Activated T-cell treated with anti-CD3 and anti-CD28 coated beads, Interleukin-2, amount 50 U/mL, for 48 hours (primary cell): ENCODE measurements around the gene ZFHX3.

Experiments used
- DNase-seq, 2 experiments: peaks; one replicate each; pipeline ENCODE4 v3.0.0-alpha.2; 2020

Gene ZFHX3

GRCh38 chr16:73054498-73054812 lies 6.5 kb upstream of the ZFHX3 start:
- DNase-seq, result no peak

DNA sequence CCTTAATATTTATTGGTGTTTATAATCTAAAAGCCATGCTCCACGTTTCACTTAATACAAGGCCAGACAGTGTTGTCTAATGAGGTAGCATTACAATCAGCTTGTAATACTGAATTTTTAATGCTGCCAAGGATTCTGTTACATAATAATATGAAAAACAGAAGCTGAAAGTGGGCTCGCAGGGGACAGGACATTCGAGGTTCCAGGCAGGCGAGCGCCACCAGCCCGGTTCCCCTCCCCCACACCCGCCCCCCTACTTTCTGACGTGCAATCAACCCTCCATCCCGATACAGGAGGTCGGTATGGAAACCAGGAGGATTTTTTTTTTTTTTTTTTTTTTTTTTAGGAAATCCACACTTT lies 6.2 kb upstream of the ZFHX3 start:
- no peak for DNase-seq

- no peak for DNase-seq
These were observed 5.6 kb upstream of the ZFHX3 start for GRCh38 chr16:73053364-73054124.

GRCh38 chr16:73053038-73053363 lies 5.1 kb upstream of the ZFHX3 start:
- DNase-seq, result no peak

DNA sequence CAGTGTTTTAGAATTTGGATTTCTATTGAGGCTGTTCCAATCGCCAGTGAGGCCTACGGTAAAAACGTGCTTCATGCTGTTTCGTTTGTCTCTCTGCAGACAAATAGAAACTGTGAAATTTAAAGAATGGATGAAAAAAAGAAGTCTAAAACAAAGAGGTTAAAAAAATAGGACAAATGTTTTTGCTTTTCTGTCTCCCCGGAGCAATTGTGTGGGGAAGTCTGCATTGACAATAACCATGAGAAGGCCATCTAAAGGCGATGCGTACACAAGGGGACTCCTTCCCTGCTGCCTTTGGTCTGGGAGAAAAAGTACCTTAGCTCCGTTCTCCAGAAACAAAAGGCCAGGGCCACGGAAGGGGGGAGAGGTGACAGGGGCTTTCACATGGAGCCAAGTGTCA lies 4.6 kb upstream of the ZFHX3 start:
- DNase-seq, result no peak

- DNase-seq, result no peak
These were observed 4.0 kb upstream of the ZFHX3 start for GRCh38 chr16:73051961-73052360.

DNA sequence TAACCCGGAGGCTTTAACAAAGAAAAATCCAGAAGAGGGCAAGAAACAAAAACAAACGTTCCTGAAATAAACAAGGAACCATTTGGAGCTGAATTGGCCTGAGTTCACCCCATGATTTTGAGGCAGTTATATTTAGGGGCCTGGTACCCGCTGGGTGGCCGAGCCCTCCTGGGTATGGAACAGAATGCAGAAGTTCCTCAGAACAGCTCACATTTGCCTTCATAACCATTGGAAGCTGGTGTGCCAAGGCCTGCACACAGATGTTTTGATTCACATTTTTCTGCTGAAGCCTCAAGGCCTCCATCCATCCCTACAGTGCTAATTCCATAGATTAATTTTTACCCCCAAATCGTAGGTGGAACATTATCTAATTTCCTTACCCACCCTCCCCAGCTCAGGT lies 3.3 kb upstream of the ZFHX3 start:
- no peak for DNase-seq

DNA sequence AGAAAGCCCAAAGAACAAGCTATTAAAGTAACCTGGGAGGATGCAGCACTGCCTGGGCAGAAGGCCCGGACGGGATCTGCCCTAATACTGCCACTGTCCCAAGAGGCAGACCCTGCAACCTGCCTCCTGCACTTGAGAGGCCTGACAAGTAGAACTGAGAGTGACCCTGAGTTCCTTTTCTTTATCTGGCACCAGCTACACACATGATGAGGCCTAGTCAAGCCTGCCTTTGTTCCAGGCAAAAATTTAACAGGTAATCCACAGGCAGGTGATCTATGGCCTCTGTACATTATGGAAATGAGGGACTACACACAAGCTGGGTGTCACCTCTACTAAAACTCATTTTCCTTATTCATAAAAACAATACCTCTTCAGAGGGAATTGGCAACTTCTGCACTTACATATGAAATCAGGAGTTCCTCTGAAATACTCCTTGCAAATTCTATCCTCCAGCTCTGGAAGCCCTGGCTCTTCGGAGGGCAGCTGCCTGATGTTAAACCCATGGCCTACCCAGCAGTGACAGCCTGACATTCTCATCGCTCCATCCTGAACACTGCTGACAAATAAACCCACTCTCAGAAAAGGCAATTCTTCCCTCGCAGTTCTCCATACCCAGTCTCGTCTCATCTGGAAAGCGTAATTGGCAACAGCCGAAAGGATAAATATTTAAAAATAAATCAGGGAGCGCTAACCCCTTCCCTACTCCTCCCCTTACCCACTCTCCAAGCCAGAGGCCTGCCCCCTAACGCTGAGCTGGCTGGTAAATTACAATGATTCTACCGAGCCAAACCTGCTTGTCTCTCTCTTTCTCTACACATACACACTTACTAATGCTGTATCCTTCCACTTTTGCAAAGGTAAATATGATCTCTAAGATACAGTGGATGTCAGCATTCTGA lies 2.5 kb upstream of the ZFHX3 start:
- no peak for DNase-seq

DNA sequence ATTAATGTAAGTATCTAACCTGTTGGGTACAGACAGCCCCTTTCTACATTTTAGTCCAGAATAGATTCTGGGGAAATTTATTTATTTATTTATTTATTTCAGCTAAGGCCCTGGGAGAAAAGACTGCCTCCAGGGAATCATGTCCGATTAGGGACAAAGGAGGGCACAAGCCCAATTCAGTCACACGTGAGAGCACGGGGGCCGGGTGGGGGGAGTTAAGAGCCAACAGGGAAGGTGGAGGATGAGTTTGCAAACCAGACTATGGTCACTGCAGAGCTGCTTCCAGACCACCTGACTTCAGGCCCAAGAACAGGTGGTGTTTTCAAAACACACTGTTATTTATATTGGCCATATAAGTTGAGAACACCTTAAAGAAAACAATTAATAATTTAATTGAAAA lies 1.6 kb upstream of the ZFHX3 start:
- no peak for DNase-seq

DNA sequence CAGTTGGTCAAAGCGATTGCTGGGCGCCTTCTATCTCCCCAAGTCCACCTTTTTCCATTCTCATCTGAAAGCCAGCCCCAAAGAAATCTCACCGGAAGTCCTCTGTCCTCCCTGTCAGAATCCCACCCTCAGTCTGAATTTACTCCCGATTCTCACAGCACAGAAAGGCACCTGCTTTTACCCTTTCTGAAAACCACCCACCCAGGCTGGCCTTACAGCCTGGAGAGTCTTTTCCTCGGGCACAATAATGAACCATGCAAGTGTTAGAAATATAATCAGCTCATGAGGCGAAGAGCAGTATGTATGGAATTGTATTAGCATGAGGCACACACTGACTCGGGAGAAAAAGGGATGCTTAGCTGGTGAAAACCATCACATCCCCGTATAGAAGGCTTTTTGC lies 1.2 kb upstream of the ZFHX3 start:
- DNase-seq, result no peak

DNA sequence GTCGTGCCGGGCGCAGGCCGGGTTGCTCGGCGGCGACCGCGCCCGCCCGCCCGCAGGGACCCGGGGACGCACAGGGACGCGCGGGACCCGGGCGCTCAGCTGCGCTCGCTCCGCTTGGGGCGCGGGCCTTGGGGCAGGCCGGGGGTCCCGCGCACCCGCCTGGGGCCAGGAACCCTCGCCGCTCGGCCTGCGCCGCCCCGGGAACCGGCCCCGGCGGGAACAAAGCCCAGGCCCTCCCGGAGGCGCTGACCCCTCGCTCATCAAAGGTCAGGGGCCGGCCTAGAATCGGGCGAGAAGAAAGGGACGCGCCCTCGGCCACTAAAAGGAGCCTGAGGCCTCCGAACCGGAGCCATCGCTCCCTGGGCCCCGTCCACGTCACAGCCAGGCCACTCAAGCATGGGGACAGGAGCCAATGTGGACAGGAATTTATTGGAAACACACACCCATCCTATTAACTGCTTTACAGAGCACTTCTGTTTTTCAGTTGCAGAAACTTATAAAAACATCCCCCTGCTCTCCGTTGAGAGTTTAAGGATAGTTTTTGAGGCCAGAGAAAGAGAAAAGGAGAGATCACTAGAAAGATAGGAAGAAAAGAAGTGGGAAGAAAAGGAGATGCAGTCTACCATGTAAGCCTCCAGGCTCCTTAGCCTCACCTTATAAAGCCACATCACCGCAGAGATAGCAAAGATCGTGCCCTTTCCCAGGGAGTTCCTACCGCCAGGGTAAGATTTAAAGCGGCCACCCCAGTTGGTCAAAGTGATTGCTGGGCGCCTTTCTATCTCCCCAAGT lies 558 bp upstream of the ZFHX3 start:
- DNase-seq, result no peak

DNA sequence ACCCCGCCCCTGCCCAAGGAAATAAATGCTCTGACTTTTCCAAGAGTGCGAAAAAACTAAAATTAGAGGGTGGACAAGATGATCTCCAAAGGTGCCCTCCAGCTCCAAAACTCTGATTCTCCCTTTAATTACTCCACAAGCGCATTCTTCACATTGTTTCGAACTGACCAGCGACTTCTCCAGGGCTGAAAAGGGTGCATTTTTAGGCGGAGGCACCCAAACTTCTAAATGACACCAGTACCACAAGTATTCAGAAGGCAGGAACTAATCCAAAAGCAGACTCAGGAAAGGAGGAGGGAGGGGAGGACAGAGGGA lies 750 bp downstream of the ZFHX3 start:
- DNase-seq, result no peak

- no peak for DNase-seq
These were observed 1.1 kb downstream of the ZFHX3 start for GRCh38 chr16:73046849-73047214.

DNA sequence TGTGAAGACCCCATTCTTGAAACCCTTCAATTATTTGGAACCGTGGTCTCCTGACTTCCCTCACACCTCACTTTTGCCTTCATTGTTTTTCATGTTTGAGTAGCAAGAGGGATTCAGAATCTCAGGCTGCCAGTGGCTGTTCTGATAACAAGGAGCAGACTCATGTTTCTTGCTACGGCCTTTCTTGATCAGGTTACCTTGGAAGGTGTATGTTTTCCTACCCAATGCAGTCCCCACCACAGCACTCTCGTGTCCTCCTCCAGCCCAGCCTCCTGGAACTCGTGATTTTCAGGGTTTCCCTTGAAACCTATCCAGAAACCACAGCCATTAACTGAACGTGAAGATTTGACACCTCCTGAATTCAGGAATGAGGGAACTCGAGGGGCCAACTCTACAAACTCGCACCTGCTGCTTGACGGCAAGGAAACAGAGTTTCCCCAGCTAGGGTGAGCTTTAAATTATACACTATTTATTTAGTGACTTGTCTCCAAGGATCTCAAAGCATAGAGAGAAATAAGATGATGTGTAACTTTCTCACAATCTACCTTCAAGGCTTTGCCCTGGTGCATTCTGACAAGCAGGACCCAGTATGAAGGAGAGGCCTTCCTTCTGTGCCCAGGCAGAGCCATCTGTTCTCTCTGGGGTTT lies 1.6 kb downstream of the ZFHX3 start:
- DNase-seq, result no peak

GRCh38 chr16:73043828-73044467 lies 4.0 kb downstream of the ZFHX3 start:
- DNase-seq, result no peak

DNA sequence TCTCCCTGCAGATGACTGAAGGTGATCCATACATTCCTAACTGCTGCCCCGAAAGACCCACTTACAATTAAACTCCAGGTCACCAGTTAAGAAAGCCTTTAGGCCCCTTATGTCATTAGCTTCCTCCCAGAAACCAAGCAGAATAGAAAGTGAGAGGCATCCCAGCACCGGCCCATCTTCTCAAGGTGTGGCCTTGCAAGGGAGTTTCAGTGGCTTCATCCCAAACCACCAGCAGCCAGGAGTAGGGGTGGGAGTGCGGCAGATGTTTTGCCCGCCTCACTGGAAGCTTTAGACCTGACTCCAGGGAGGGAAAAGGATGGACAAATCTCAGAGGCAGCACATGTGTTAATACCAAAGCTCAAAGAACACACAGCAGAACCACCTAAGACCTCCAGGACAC lies 5.1 kb downstream of the ZFHX3 start:
- DNase-seq, result no peak

DNA sequence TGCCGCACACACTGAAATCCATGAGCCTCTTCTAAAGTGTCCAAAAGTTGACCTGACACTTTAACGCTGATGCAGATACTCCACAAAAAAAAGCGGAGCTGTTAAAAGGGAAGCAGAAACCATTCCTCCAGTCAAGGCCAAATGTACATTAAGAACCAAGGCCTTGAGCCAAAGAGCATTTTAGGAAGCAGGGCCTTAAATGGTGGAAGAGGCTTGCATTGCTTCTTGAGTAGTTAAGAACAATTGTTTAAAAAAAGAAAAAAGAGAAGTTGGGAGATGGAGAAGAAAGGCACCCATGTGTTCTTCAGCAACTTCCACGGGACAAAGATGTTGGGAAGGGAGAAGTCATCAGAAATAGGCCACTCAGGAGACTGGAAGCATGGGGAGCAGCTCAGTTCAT lies 6.3 kb downstream of the ZFHX3 start:
- no peak for DNase-seq

DNA sequence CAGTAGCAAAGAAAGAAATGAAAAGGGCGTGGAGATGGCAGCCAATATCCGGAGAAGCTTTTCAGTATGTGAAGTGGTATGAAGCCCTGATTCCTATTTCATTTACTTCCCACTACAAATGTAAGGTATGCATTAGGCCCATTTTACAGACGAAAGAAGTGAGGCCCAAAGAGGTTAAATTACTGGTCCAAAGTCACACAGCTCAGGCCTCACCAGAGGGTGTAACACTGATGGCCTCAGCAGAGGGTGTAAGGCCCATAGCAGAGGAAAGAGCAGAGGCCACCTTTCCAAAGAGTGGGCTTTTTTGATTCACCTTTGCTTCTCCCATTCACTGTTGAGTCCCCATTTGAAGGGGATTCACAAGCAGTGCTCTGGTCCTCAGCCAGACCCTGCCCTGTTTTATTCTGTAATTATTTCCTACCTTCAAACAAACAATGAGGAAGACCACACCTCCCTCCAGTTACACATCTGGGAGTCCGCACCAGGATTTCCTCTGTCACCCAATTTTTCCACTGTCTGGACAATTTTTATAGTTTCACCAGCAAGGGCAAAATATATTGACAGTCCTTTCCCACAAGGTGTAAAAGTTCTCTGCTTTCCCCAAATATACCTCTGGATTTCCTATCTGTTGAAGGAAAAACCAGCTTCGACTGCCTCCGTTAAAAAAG lies 7.1 kb downstream of the ZFHX3 start:
- no peak for DNase-seq

GRCh38 chr16:73040136-73040535 lies 7.8 kb downstream of the ZFHX3 start:
- no peak for DNase-seq

DNA sequence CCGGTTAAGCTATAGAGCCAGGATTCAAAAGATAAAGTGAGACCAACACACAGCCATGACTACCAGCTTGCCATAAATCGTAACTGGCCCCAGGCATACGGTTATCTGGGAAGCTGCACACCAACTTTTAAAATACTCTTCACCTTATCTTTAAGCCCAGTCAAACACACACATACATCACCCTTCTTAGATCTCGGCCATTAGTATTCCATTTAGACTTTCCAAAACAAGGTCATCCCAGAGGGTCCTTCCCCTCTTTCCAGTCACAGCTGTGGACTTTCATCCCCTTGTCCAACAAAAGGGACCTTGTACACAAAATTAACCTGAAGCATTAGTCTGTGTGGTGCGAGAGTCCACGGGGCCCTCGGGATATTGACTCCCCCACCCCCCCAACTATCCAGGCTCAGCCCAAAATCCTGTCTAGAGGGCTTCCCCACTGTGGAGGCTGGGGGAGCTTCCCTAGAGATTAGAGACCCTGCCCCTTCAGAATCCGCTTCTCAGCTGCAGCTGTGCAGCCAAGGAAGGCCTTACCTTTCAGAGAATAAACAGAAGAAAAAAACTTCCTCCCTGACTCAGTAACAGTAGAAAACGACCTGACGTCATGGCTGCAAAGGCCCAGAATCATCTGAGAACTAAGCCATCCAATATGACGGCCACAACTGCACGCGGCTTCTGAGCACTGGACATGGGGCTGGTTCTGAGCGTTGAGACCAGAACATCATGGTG lies 9.9 kb downstream of the ZFHX3 start:
- no peak for DNase-seq

- DNase-seq, result no peak
These were observed 10.6 kb downstream of the ZFHX3 start for GRCh38 chr16:73037331-73037745.
